H1 (cell line): ENCODE results near the gene PSMD5. TPM values are rescaled to one million over a fixed set of nuclear protein-coding genes. Genes with fewer than 3 reads are reported as not detected.

Experiments used
- ATF2 ChIP-seq: IDR thresholded peaks from 2 replicates; pipeline ENCODE4 v1.6.1; 2012; ENCODE audit warnings: low read length, inconsistent platforms
- BCL11A ChIP-seq, 2 experiments: IDR thresholded peaks; one replicate each; pipeline ENCODE4 v1.6.1; 2011; ENCODE audit warnings: low read depth in 2 of 2, low read length in 2 of 2, mild to moderate bottlenecking in 2 of 2
- CHD7 ChIP-seq: fragments of 300-600 bp; sonication (generic); IDR thresholded peaks from 2 replicates; pipeline ENCODE4 v1.7.1; 2012; ENCODE audit warnings: low read length, moderate library complexity, mild to moderate bottlenecking, inconsistent platforms; ENCODE audit not compliant: insufficient replicate concordance
- FOSL1 ChIP-seq: IDR thresholded peaks from 2 replicates; pipeline ENCODE4 v1.6.1; 2011; ENCODE audit warnings: mild to moderate bottlenecking, low read depth, low read length, moderate library complexity; ENCODE audit not compliant: insufficient read depth
- MAFK ChIP-seq: IDR thresholded peaks from 2 replicates; pipeline ENCODE4 v1.6.1; 2012; ENCODE audit warnings: low read depth, mild to moderate bottlenecking, improper control_type of control experiment, low read length
- TCF12 ChIP-seq: IDR thresholded peaks from 2 replicates; pipeline ENCODE4 v1.6.1; 2011; ENCODE audit warnings: low read depth, mild to moderate bottlenecking, low read length
- polyA plus RNA-seq, 7 experiments: library from polyadenylated mRNA; depleted of rRNA in 3 of 7; stranded (reverse) in 5 of 7; unstranded in 2 of 7; fragments of >200 nt in 5 of 7; fragments of 200-250 nt in 2 of 7; gene quantifications; 1 replicate in 5 of 7; 2 replicates in 1 of 7; 4 replicates in 1 of 7; pipeline versions ENCODE4 v1.2.1 to v1.2.3, GENCODE V29; 2011 to 2013; ENCODE audit warnings: missing spikeins in 2 of 7, mixed read lengths in 2 of 7
- total RNA-seq: library from RNA; stranded (reverse); fragmentation: NEBNext Ultra II Directional; extraction: Animal tissue kit (Norgen Biotek cat#: 25700); gene quantifications from 2 replicates; pipeline ENCODE4 v1.2.1, GENCODE V29; 2021

The PSMD5 gene
- total and polyA plus RNA-seq, 2 of the 8 experiments (the other 6 are each of a cell fraction or from before 2014, with no cell fraction given), result 19.2 to 30.5 TPM

GRCh38 chr9:120867676-120868338 is 25.1 kb upstream of the PSMD5 start (continued):
- TF ChIP-seq CHD7 (no peak), TCF12 (no peak), FOSL1 (no peak), MAFK (no peak), BCL11A (IDR thresholded peaks at IDR 0.05; ENCODE audit: low read depth in 2 of 2, low read length in 2 of 2) (no peak), ATF2 (no peak)
